NCI-H1417 (cell line): ENCODE data around the gene ITGA1.

Experiments used
- DNase-seq, 3 experiments: peaks; one replicate each; lab custom pipeline; 2025; lab: John Stamatoyannopoulos, UW

The ITGA1 gene

GRCh38 chr5:52772668-52773067, 15.0 kb upstream of the ITGA1 start:
- no peak for DNase-seq

GRCh38 chr5:52773342-52773741, 14.4 kb upstream of the ITGA1 start:
- DNase-seq, result no peak

- peak in 1 of 3 experiments; percentile 10 for DNase-seq
Observed at GRCh38 chr5:52774005-52774410, 13.7 kb upstream of the ITGA1 start.

GRCh38 chr5:52776116-52776515, 11.6 kb upstream of the ITGA1 start:
- no peak for DNase-seq

GRCh38 chr5:52777186-52777585, 10.5 kb upstream of the ITGA1 start:
- DNase-seq, result no peak

GRCh38 chr5:52778781-52779180, 8.9 kb upstream of the ITGA1 start:
- no peak for DNase-seq

- no peak for DNase-seq
Observed at GRCh38 chr5:52779213-52779612, 8.5 kb upstream of the ITGA1 start.

GRCh38 chr5:52783226-52783959, 4.3 kb upstream of the ITGA1 start:
- no peak for DNase-seq

GRCh38 chr5:52784737-52785136, 3.0 kb upstream of the ITGA1 start:
- DNase-seq, result no peak

GRCh38 chr5:52786391-52786790, 1.3 kb upstream of the ITGA1 start:
- DNase-seq, result no peak

- DNase-seq, result no peak
Observed at GRCh38 chr5:52786949-52787599, 642 bp upstream of the ITGA1 start.

- peak in 1 of 3 experiments; percentile 21 for DNase-seq
Observed at GRCh38 chr5:52788505-52788821, 747 bp downstream of the ITGA1 start.

GRCh38 chr5:52789378-52789777, 1.7 kb downstream of the ITGA1 start:
- no peak for DNase-seq

GRCh38 chr5:52789851-52790250, 2.1 kb downstream of the ITGA1 start:
- DNase-seq, result no peak

GRCh38 chr5:52791366-52791765, 3.6 kb downstream of the ITGA1 start:
- no peak for DNase-seq

GRCh38 chr5:52794519-52794918, 6.8 kb downstream of the ITGA1 start:
- no peak for DNase-seq

- DNase-seq, result no peak
Observed at GRCh38 chr5:52796031-52796430, 8.3 kb downstream of the ITGA1 start.

GRCh38 chr5:52796516-52797103, 8.9 kb downstream of the ITGA1 start:
- DNase-seq, result no peak

GRCh38 chr5:52798938-52799337, 11.2 kb downstream of the ITGA1 start:
- no peak for DNase-seq

- peak in 1 of 3 experiments; percentile 47 for DNase-seq
Observed at GRCh38 chr5:52799358-52799982, 11.8 kb downstream of the ITGA1 start.

- peak; percentile 83 to 97 (median 93) for DNase-seq
Observed at GRCh38 chr5:52799983-52800393, 12.3 kb downstream of the ITGA1 start.

GRCh38 chr5:52800394-52801213, 12.9 kb downstream of the ITGA1 start:
- peak; percentile 45 to 71 (median 69) for DNase-seq
